IPS-18c (cell line): ENCODE measurements around the gene INHA.

Experiments used
- H3K4me3 ChIP-seq: 2 replicates; pipeline ENCODE4 v1.7.0; 2013; ENCODE audit warnings: low read depth, mild to moderate bottlenecking, low read length, moderate library complexity; ENCODE audit not compliant: insufficient read depth
- H3K9me3 ChIP-seq: one replicate; pipeline ENCODE4 v1.6.1; 2013; ENCODE audit warnings: mild to moderate bottlenecking, low read length, moderate library complexity; ENCODE audit not compliant: control insufficient read depth, insufficient read depth

INHA gene

GRCh38 chr2:219565130-219566080 lies 6.7 kb upstream of the INHA start:
- peaks cover 3% of the 10 kb centered on the region for H3K9me3 ChIP-seq
- H3K4me3 ChIP-seq: peak overlapping the region; percentile 36; the same call in 1 of the 2 replicates

DNA sequence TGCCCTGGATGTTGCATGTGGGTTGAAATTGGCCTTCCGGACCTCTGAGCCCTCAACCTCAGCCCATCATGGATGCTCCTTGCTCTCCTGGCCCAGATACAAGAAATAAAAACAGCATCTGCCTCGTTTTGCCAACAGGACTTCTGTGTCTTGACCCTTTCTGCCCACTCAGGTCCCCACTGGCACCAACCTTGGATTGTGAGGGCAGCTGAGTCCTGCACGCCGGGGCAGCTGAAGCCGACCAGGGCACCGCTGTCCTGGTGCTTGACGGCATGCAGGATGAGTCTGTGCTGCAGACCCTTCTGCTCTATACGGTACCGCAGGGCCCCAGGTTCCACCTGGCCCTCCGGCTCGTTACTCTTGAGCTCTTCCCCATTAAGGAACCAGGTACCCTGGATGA lies 5.5 kb upstream of the INHA start:
- Histone ChIP-seq H3K9me3 (peaks cover 3% of the 10 kb centered on the region), H3K4me3 (peak overlapping the region; percentile 15; the same call in 1 of the 2 replicates)

DNA sequence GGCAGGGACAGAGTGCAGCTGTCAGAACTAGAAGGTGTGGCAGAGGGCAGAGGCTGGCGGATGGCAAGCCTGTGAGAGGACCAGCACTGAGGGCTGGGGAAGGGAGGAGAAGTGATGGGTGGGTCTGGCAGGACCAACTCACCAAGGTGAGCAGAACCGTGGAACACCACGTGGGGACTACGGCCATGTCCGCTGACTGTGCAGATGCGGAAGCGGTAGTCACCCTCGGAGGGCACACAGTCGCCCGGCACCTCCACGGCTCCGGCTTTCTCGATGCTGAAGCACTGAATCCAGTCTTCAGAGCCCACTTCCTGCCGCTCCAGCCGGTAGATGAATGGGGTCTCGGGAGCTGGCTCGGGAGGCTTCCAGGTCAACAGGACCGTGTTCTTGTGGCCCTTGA lies 5.0 kb upstream of the INHA start:
- Histone ChIP-seq H3K4me3 (no peak overlapping the region), H3K9me3 (peaks cover 3% of the 10 kb centered on the region)

- no peak overlapping the region; the same call in 1 of the 2 replicates for H3K4me3 ChIP-seq
- H3K9me3 ChIP-seq: peaks cover 3% of the 10 kb centered on the region
Measured at GRCh38 chr2:219567791-219568361, 4.2 kb upstream of the INHA start.

GRCh38 chr2:219569041-219569440 lies 3.1 kb upstream of the INHA start:
- Histone ChIP-seq H3K9me3 (peaks cover 3% of the 10 kb centered on the region), H3K4me3 (no peak overlapping the region)

DNA sequence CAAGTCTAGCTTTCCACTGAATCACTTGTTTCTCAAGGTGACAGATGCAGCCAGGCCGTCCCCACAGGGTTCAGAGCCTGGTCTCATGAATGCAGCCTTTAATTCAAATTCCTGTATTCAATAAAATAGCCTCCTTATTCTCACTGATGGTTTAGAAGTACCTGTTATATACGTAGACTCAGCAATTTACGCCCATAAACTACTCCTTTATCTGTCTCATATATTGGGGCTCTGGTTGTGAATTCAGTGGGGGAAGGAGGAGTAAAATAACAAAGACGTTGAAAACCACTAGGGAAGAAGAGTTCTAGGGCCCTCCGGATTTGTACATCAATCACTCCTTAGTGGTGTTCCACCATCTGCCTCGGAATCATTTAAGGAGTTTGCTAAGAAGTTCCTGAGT lies 2.5 kb upstream of the INHA start:
- H3K9me3 ChIP-seq: peaks cover 3% of the 10 kb centered on the region
- peak overlapping the region; percentile 58; the same call in 1 of the 2 replicates for H3K4me3 ChIP-seq

DNA sequence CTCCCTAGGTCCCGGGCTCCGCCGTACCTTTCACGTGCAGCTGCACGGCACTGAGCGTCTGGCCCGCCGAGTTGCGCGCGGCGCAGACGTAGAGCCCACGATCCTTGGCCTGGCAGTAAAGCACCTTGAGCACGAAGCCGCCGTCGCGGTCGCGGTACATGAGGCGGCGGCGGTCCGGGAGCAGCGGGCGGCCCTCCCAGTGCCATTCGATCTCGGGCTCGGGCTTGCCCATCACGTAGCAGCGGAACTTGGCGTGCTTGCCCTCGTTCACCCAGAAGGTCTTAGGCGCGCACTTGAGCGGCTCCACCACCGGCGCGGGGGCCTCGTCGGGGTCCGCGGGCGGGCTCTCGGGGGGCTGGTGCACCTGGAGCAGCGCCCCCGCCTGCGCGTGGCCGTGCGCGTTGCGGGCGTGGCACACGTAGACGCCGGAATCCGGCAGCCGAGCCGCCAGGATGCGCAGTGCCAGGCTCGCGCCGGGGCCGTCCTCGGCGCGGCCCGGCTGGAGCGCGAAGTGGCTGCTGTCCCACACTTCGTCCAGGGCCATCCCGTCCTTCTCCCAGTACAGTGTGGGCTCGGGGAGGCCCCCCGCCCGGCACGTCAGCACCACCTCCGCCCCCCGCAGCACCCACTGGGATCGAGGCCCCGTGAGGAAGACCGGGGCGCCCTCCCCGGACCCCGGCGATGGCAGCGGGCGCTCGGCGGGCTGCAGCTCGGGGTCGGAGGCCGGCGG lies 1.8 kb upstream of the INHA start:
- peak overlapping the region; percentile 58 for H3K4me3 ChIP-seq
- H3K9me3 ChIP-seq: peaks cover 3% of the 10 kb centered on the region

- peak overlapping the region; percentile 58 for H3K4me3 ChIP-seq
- peaks cover 3% of the 10 kb centered on the region for H3K9me3 ChIP-seq
Measured at GRCh38 chr2:219570924-219571310, 1.2 kb upstream of the INHA start.

DNA sequence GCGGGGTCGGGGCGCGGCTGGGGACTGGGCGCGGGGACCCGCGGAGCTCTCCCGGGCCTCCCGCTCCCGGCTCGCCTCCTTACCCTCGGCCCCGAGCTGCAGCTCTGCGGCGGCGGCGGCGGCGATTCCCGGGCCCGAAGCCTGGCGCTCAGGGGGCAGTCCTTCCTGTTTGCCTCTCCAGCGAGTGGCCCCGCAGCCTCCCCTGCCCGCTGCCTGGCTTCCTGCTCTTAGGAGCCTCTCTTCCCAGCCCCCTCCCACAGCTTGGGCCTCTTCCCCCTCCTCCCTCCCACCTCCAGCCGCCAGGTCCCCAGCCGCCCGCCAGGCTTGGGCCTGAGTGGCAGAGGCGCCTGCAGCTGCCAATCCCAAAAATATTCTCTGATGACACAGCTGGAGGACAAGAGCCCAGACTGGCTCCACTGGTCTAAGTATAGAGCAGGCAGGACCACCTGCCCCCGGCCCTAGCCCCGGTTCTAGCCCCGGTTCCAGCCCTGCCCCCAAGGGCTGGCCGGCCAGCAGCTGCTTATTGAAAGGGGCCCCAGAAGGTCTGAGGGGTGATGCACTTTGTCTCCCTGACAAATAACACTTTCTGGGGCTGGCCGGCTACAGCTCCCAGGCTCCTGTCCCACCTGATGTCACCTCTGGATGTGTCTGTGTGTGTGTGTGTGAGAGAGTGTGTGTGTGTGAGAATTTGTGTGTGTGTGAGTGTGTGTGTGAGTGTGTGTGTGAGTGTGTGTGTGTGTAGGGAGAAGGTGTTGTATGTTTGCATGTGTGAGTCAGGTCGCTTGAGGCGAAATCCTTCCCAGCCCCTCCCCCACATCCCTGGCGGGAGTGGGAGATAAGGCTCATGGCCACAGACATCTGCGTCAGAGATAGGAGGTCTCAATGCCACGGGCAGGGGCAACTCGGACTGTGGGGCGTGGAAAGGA lies 536 bp upstream of the INHA start, which contains the start of gene OBSL1:
OBSL1 (minus strand) TSS at position 229 of the 926 bp plus-strand sequence. CDS start 307 bp downstream, outside the sequence.
- peak within 1 kb of the TSS; percentile 58 for H3K4me3 ChIP-seq

DNA sequence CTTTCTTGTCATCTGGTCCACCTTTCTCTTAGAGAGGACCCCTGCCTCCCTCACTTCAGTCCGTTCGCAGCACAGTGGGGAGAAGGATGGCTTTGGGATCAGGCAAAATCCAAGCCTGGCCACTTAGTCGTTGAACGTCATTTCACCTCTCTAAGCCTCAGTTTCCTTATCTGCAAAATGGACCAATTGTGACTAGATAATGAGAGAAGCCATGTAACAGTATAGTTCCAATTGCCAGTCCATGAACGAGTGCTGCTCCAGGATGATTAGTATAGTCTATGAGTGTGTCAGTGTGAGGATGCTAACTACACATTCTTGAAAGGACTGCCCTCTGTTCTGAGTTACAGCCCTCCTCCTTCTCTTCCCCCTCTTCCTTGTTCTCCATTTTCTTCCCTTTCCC lies 1.1 kb downstream of the INHA start:
- Histone ChIP-seq H3K4me3 (no peak overlapping the region), H3K9me3 (peaks cover 3% of the 10 kb centered on the region)

More for the DNA sequence above, 536 bp upstream of the INHA start, which contains the start of gene OBSL1:
- H3K9me3 ChIP-seq: peaks cover 3% of the 10 kb centered on the region

- Histone ChIP-seq H3K9me3 (no peaks in the 10 kb centered on the region), H3K4me3 (no peak overlapping the region)
Measured at GRCh38 chr2:219574484-219575311, 2.6 kb downstream of the INHA start.

- Histone ChIP-seq H3K4me3 (no peak overlapping the region), H3K9me3 (no peaks in the 10 kb centered on the region)
Measured at GRCh38 chr2:219575566-219576504, 3.7 kb downstream of the INHA start.

- H3K9me3 ChIP-seq: no peaks in the 10 kb centered on the region
- peak overlapping the region; percentile 46 for H3K4me3 ChIP-seq
Measured at GRCh38 chr2:219576505-219577388, 4.6 kb downstream of the INHA start.
